ENCODE measurements around the gene IRF3.

GRCh38 chr19:49682274-49682673 is 16.6 kb upstream of the IRF3 start:
- no peak for TF ChIP-seq POLR2AphosphoS5 (IDR thresholded peaks at IDR 0.05; ENCODE audit: low read depth, low read length)
- TF ChIP-seq, protein P1, sequence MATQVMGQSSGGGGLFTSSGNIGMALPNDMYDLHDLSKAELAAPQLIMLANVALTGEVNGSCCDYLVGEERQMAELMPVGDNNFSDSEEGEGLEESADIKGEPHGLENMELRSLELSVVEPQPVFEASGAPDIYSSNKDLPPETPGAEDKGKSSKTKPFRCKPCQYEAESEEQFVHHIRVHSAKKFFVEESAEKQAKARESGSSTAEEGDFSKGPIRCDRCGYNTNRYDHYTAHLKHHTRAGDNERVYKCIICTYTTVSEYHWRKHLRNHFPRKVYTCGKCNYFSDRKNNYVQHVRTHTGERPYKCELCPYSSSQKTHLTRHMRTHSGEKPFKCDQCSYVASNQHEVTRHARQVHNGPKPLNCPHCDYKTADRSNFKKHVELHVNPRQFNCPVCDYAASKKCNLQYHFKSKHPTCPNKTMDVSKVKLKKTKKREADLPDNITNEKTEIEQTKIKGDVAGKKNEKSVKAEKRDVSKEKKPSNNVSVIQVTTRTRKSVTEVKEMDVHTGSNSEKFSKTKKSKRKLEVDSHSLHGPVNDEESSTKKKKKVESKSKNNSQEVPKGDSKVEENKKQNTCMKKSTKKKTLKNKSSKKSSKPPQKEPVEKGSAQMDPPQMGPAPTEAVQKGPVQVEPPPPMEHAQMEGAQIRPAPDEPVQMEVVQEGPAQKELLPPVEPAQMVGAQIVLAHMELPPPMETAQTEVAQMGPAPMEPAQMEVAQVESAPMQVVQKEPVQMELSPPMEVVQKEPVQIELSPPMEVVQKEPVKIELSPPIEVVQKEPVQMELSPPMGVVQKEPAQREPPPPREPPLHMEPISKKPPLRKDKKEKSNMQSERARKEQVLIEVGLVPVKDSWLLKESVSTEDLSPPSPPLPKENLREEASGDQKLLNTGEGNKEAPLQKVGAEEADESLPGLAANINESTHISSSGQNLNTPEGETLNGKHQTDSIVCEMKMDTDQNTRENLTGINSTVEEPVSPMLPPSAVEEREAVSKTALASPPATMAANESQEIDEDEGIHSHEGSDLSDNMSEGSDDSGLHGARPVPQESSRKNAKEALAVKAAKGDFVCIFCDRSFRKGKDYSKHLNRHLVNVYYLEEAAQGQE (IDR thresholded peaks at IDR 0.05; ENCODE audit: insufficient read depth in 1 of 2, low read depth in 2 of 2, low read length in 2 of 2), result no peak
